Ovary (tissue), 9 donors: ENCODE results near the gene MYMX. TPM values are rescaled to one million over a fixed set of nuclear protein-coding genes. Genes with fewer than 3 reads are reported as not detected.

ENCODE experiments used
- DNase-seq, 5 donors: peaks; one replicate each; pipeline ENCODE4 v3.0.0-alpha.2; 2019 to 2020
- H3K27ac ChIP-seq, 2 donors: fragments of 200-600 bp; one replicate each; pipeline versions ENCODE4 v1.5.1 to v1.8.0; 2019 to 2022
- H3K27me3 ChIP-seq: fragments of 200-600 bp; one replicate; pipeline ENCODE4 v1.8.0; 2022
- H3K36me3 ChIP-seq: fragments of 200-600 bp; sonication (generic); one replicate; pipeline ENCODE4 v1.5.1; 2019
- H3K4me1 ChIP-seq: one replicate; pipeline ENCODE4 v1.8.1; 2013; ENCODE audit warnings: mild to moderate bottlenecking, moderate library complexity; ENCODE audit not compliant: insufficient read depth
- H3K4me3 ChIP-seq: fragments of 200-600 bp; sonication (generic); one replicate; pipeline ENCODE4 v1.5.1; 2017
- H3K9me3 ChIP-seq, 2 donors: fragments of 200-600 bp in 1 of 2; sonication (generic) in 1 of 2; one replicate each; pipeline versions ENCODE4 v1.5.1 to v1.8.1; 2013 to 2019; ENCODE audit warnings: mild to moderate bottlenecking in 1 of 2, moderate library complexity in 1 of 2
- CTCF ChIP-seq, 3 donors: fragments of 450-650 bp in 2 of 3; fragments of 200-600 bp in 1 of 3; IDR thresholded peaks; one replicate each; pipeline versions ENCODE4 v1.5.1 to v1.8.0; 2016 to 2022; ENCODE audit warnings: antibody characterized with exemption in 3 of 3, mild to moderate bottlenecking in 1 of 3
- EP300 ChIP-seq: sonication (generic); formaldehyde crosslinking; IDR thresholded peaks from one replicate; pipeline ENCODE4 v1.6.1; 2017; ENCODE audit warnings: antibody characterized with exemption
- POLR2A ChIP-seq: fragments of 450-650 bp; IDR thresholded peaks from one replicate; pipeline ENCODE4 v1.6.1; 2017; ENCODE audit warnings: antibody characterized with exemption, mild to moderate bottlenecking, moderate library complexity
- WGBS, 3 donors: extraction: QIAGEN DNeasy Blood & Tissue Kit in 1 of 3; methylation state at CpG; one replicate each; pipeline versions ENCODE4 v1.1.5 to v1.1.7; 2013 to 2017; 5-methylcytosine and 5-hydroxymethylcytosine counted together
- intact Hi-C, 4 donors: fragments of 100-400 bp; cut with DNase I; formaldehyde crosslinking; loops; one replicate each; pipeline versions ENCODE4 v1.11.0 to v1.15.1; 2022 to 2023
- polyA plus RNA-seq, 2 donors: library from polyadenylated mRNA; stranded (reverse); fragments of 200-250 nt in 1 of 2; fragments of 350-450 nt in 1 of 2; fragmentation: Illumina TruSeq in 1 of 2; extraction: RNeasy Lipid Tissue Mini Kit (QIAGEN cat#74804) in 1 of 2; gene quantifications; one replicate each; pipeline ENCODE4 v1.2.3, GENCODE V29; 2013 to 2014
- total RNA-seq, 7 donors: library from RNA; depleted of rRNA in 2 of 7; stranded (reverse); fragments of >200 nt in 2 of 7; fragmentation: NEBNext Ultra II Directional in 3 of 7; extraction: Animal tissue kit (Norgen Biotek cat#: 25700) in 3 of 7; gene quantifications; one replicate each; pipeline versions ENCODE4 v1.1.0 to v1.2.4, GENCODE V29; 2016 to 2023
- donor health status: DM: no; HTN: no; CAD: no; lungs with moderate emphysema.
- donor health status: DM: no; HTN: no; CAD: no.
- donor health status: Bipolar disorder and iron deficiency.
- donor health status: DM: yes; HTN: yes; CAD: no.
- donor health status: DM: no; HTN: no; CAD: no.
- donor health status: DM: yes; HTN: yes; CAD: no.

Gene MYMX
- total and polyA plus RNA-seq, 9 donors: 0.40 to 0.50 (median 0.42) TPM; not detected in 5

- TF ChIP-seq CTCF (IDR thresholded peaks at IDR 0.05) (no peak), EP300 (no peak), POLR2A (no peak)
- H3K4me3 ChIP-seq: no peak overlapping the region
- intact Hi-C loops: no loop called here
- no peak overlapping the region for H3K27ac ChIP-seq
- H3K9me3 ChIP-seq: no peaks in the 10 kb centered on the region
- WGBS, 3 donors: 92 to 93% (median 93%) methylated on average over 6 of the region's 6 CpGs
- H3K36me3 ChIP-seq: no peaks in the 10 kb centered on the region
- no peaks in the 10 kb centered on the region for H3K27me3 ChIP-seq
- no peak for DNase-seq
- peaks cover 14% of the 10 kb centered on the region for H3K4me1 ChIP-seq
Observed at GRCh38 chr6:44260451-44261297, 43.9 kb downstream of the MYMX start.

GRCh38 chr6:44261581-44261980 is 44.9 kb downstream of the MYMX start:
- WGBS, 3 donors: 91 to 95% (median 93%) methylated on average over 8 of the region's 8 CpGs
- H3K36me3 ChIP-seq: no peaks in the 10 kb centered on the region
- TF ChIP-seq CTCF (IDR thresholded peaks at IDR 0.05) (no peak), POLR2A (no peak), EP300 (no peak)
- no peaks in the 10 kb centered on the region for H3K27me3 ChIP-seq
- DNase-seq: no peak
- H3K4me3 ChIP-seq: no peak overlapping the region
- H3K27ac ChIP-seq: no peak overlapping the region
- peaks cover 12% of the 10 kb centered on the region for H3K4me1 ChIP-seq
- H3K9me3 ChIP-seq: no peaks in the 10 kb centered on the region
- intact Hi-C loops: no loop called here

GRCh38 chr6:44262467-44263353 is 46.0 kb downstream of the MYMX start:
- no peaks in the 10 kb centered on the region for H3K36me3 ChIP-seq
- DNase-seq: no peak

More at GRCh38 chr6:44262467-44263353, 46.0 kb downstream of the MYMX start:
- H3K9me3 ChIP-seq: no peaks in the 10 kb centered on the region
- 67 to 76% (median 71%) methylated on average over 7 of the region's 7 CpGs for WGBS, 3 donors
- intact Hi-C loops: no loop called here
- peaks cover 11% of the 10 kb centered on the region for H3K4me1 ChIP-seq
- no peaks in the 10 kb centered on the region for H3K27me3 ChIP-seq
- H3K4me3 ChIP-seq: no peak overlapping the region
- TF ChIP-seq CTCF (IDR thresholded peaks at IDR 0.05) (no peak), POLR2A (no peak), EP300 (no peak)
- no peak overlapping the region for H3K27ac ChIP-seq
